ENCODE results near the gene BABAM2. TPM values are rescaled to one million over a fixed set of nuclear protein-coding genes. Genes with fewer than 3 reads are reported as not detected.

Gene BABAM2
- total RNA-seq, 4 donors from 2014 or later, result 35.0 to 70.5 (median 51.5) TPM

DNA sequence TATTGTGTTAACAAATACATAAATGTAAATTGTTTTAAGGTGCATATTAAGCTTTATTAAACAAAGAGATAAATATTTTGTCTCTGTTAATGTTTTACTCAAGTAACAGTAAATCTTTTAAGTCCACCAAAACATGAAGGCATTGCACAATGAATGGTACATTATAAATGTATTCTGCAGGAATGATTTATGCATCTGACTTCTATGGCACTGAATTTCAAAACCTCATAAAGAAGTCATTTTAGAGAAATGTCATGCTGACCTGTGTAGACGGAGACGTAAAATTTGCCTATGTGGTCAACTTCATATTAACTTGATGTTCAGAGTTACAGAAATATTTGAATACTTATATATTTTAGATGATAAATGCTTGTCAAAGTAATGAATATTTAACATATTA, 194.7 kb downstream of the BABAM2 start:
- Histone ChIP-seq H3K27ac (no peak overlapping the region), H3K27me3 (no peaks in the 10 kb centered on the region), H3K36me3 (no peaks in the 10 kb centered on the region), H3K4me3 (no peak overlapping the region), H3K9me3 (no peaks in the 10 kb centered on the region), H3K4me1 (no peaks in the 10 kb centered on the region)
- TF ChIP-seq, protein P1, sequence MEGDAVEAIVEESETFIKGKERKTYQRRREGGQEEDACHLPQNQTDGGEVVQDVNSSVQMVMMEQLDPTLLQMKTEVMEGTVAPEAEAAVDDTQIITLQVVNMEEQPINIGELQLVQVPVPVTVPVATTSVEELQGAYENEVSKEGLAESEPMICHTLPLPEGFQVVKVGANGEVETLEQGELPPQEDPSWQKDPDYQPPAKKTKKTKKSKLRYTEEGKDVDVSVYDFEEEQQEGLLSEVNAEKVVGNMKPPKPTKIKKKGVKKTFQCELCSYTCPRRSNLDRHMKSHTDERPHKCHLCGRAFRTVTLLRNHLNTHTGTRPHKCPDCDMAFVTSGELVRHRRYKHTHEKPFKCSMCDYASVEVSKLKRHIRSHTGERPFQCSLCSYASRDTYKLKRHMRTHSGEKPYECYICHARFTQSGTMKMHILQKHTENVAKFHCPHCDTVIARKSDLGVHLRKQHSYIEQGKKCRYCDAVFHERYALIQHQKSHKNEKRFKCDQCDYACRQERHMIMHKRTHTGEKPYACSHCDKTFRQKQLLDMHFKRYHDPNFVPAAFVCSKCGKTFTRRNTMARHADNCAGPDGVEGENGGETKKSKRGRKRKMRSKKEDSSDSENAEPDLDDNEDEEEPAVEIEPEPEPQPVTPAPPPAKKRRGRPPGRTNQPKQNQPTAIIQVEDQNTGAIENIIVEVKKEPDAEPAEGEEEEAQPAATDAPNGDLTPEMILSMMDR (IDR thresholded peaks at IDR 0.05), result no peak
- TF ChIP-seq POLR2A (IDR thresholded peaks at IDR 0.05), result no peak
- no peak for DNase-seq

DNA sequence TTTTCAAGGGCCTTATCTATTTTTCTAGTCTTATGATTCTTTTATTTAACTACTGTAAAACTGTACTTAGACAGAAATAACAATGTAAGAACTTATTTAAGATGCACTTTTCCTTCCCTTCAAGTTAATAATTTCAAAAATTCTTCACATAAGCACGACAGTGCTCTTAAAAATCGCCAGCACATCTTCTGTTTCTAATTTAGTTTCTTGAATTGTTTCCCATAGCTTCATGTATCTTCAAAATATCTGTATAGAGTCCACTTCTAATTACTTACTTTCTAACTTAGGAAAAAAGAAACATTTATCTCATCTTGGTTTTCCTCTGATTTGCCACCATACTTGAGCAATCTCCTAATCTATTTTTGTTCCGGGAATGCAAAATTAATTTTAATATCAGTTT, 196.1 kb downstream of the BABAM2 start:
- Histone ChIP-seq H3K4me3 (no peak overlapping the region), H3K27me3 (no peaks in the 10 kb centered on the region), H3K4me1 (no peaks in the 10 kb centered on the region), H3K36me3 (no peaks in the 10 kb centered on the region), H3K9me3 (no peaks in the 10 kb centered on the region), H3K27ac (no peak overlapping the region)
- TF ChIP-seq POLR2A (IDR thresholded peaks at IDR 0.05), result no peak
- TF ChIP-seq, protein P1 (IDR thresholded peaks at IDR 0.05), result no peak
- no peak for DNase-seq

- no peak for TF ChIP-seq POLR2A (IDR thresholded peaks at IDR 0.05)
- TF ChIP-seq, protein P1 (IDR thresholded peaks at IDR 0.05), result no peak
- no peaks in the 10 kb centered on the region for H3K27me3 ChIP-seq
- H3K36me3 ChIP-seq, result no peaks in the 10 kb centered on the region
- no peak for DNase-seq
- no peak overlapping the region for H3K4me3 ChIP-seq
- no peak overlapping the region for H3K27ac ChIP-seq
- no peaks in the 10 kb centered on the region for H3K9me3 ChIP-seq
- H3K4me1 ChIP-seq, result no peaks in the 10 kb centered on the region
Measured at GRCh38 chr2:28088970-28089369, 198.4 kb downstream of the BABAM2 start.

- TF ChIP-seq, protein P1 (IDR thresholded peaks at IDR 0.05), result no peak
- no peak for TF ChIP-seq POLR2A (IDR thresholded peaks at IDR 0.05)
Measured at GRCh38 chr2:28089486-28089885, 199.0 kb downstream of the BABAM2 start.

GRCh38 chr2:28093308-28093707, 202.8 kb downstream of the BABAM2 start:
- Histone ChIP-seq H3K4me3 (no peak overlapping the region), H3K9me3 (no peaks in the 10 kb centered on the region), H3K36me3 (no peaks in the 10 kb centered on the region), H3K4me1 (no peaks in the 10 kb centered on the region), H3K27ac (no peak overlapping the region), H3K27me3 (no peaks in the 10 kb centered on the region)
- TF ChIP-seq, protein P1 (IDR thresholded peaks at IDR 0.05), result no peak
- TF ChIP-seq POLR2A (IDR thresholded peaks at IDR 0.05), result no peak
- no peak for DNase-seq

More at GRCh38 chr2:28089486-28089885, 199.0 kb downstream of the BABAM2 start:
- no peak overlapping the region for H3K27ac ChIP-seq
- H3K4me1 ChIP-seq, result no peaks in the 10 kb centered on the region
- no peak overlapping the region for H3K4me3 ChIP-seq
- no peak for DNase-seq
- H3K9me3 ChIP-seq, result no peaks in the 10 kb centered on the region
- no peaks in the 10 kb centered on the region for H3K27me3 ChIP-seq
- no peaks in the 10 kb centered on the region for H3K36me3 ChIP-seq

DNA sequence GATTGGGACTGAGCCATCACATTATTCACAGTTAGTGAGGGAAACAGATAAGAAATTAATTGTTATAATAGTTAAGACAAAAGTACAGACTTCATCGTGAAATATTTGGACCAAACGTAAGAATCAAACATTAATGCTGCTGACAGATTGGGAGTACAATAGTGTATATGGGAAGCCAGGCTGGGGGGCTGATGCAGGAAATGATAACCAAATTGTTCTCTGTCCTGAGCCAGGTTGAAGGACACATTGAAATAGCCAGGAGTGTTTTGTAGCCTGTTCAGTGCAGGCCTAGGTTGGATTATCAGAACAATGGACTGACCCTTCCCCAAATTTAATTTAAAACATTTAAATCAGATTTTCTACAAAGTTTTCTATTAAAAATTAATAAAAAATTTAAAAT, 203.2 kb downstream of the BABAM2 start:
- no peak for DNase-seq
- no peaks in the 10 kb centered on the region for H3K36me3 ChIP-seq
- H3K9me3 ChIP-seq, result no peaks in the 10 kb centered on the region
- no peak overlapping the region for H3K27ac ChIP-seq
- no peaks in the 10 kb centered on the region for H3K27me3 ChIP-seq
- H3K4me1 ChIP-seq, result no peaks in the 10 kb centered on the region
- no peak overlapping the region for H3K4me3 ChIP-seq
- TF ChIP-seq, protein P1 (IDR thresholded peaks at IDR 0.05), result no peak
- no peak for TF ChIP-seq POLR2A (IDR thresholded peaks at IDR 0.05)

All from Peyer's patch (tissue), 4 donors.